Measurements from ENCODE around the gene MAN1C1.

The MAN1C1 gene

DNA sequence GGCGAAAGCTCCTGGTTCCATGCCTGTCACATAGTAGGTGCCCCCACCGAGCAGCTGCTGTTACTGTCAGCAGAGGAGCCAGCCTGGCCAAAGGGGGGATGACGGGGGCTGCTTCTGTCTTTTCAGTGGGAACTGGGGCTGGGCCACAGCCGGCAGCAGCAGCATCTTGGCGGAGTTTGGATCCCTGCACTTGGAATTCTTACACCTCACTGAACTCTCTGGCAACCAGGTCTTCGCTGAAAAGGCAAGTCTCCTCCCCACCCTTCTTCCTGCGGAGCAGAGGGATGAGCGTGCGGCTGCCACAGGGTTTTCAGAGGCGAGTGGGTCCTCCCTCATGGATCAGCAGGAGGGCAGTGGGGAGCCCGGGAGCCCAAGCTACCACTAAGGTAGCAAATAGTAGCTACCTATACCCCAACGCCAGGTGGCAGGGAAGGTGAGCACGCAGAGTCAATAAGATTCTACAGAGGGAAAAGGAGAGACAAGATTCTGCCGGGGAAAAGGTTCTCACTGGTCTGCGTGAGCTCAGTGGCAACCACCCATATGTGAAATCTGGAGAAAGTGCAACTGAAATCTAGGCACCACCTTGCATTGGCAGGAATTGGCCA, 142.0 kb downstream of the MAN1C1 start:
- Histone ChIP-seq H4K8ac (ENCODE audit: low read depth, low read length) (no peak overlapping the region), H3K36me3 (ENCODE audit: control insufficient read depth, insufficient read depth, low read length) (no peaks in the 10 kb centered on the region), H3K9ac (ENCODE audit: low read length) (no peak overlapping the region), H3K79me2 (ENCODE audit: control insufficient read depth, insufficient read depth, low read length) (no peaks in the 10 kb centered on the region), H3K4me2 (ENCODE audit: low read length) (no peak overlapping the region), H3K23ac (ENCODE audit: low read length) (no peak overlapping the region), H2AK5ac (ENCODE audit: low read length) (no peak overlapping the region), H2BK15ac (replicated peaks; ENCODE audit: low read depth) (no peak overlapping the region), H4K5ac (ENCODE audit: low read length) (no peak overlapping the region), H3K27ac (ENCODE audit: low read depth, low read length) (no peak overlapping the region), H3K27me3 (ENCODE audit: insufficient read depth, low read length, poor library complexity) (no peaks in the 10 kb centered on the region), H3K18ac (ENCODE audit: low read length) (no peak overlapping the region), H2BK120ac (ENCODE audit: low read depth, low read length) (no peak overlapping the region), H2BK5ac (ENCODE audit: low read length) (no peak overlapping the region), H3K4me3 (ENCODE audit: low read length) (no peak overlapping the region), H3K56ac (ENCODE audit: low read length) (no peak overlapping the region), H3K4me1 (ENCODE audit: control insufficient read depth, low read depth, low read length) (peaks cover 2% of the 10 kb centered on the region), H3K4ac (ENCODE audit: low read depth, low read length) (no peak overlapping the region), H3K79me1 (ENCODE audit: low read length) (no peaks in the 10 kb centered on the region)
- WGBS (ENCODE audit: extremely low coverage, insufficient coverage, low lambda C conversion rate): no CpG with 5 or more reads among the region's 15 CpGs
- no peak for DNase-seq

GRCh38 chr1:25760122-25760719, 143.6 kb downstream of the MAN1C1 start:
- Histone ChIP-seq H3K4me3 (ENCODE audit: low read length) (no peak overlapping the region), H3K36me3 (ENCODE audit: control insufficient read depth, insufficient read depth, low read length) (no peaks in the 10 kb centered on the region), H2AK5ac (ENCODE audit: low read length) (no peak overlapping the region), H3K27me3 (ENCODE audit: insufficient read depth, low read length, poor library complexity) (no peaks in the 10 kb centered on the region), H3K79me1 (ENCODE audit: low read length) (no peaks in the 10 kb centered on the region), H3K18ac (ENCODE audit: low read length) (no peak overlapping the region), H3K4me1 (ENCODE audit: control insufficient read depth, low read depth, low read length) (peaks cover 2% of the 10 kb centered on the region), H3K56ac (ENCODE audit: low read length) (no peak overlapping the region), H4K5ac (ENCODE audit: low read length) (no peak overlapping the region), H2BK5ac (ENCODE audit: low read length) (no peak overlapping the region), H4K8ac (ENCODE audit: low read depth, low read length) (no peak overlapping the region), H2BK120ac (ENCODE audit: low read depth, low read length) (no peak overlapping the region), H3K27ac (ENCODE audit: low read depth, low read length) (no peak overlapping the region), H3K23ac (ENCODE audit: low read length) (no peak overlapping the region), H3K9ac (ENCODE audit: low read length) (no peak overlapping the region), H3K79me2 (ENCODE audit: control insufficient read depth, insufficient read depth, low read length) (no peaks in the 10 kb centered on the region), H3K4ac (ENCODE audit: low read depth, low read length) (no peak overlapping the region), H2BK15ac (replicated peaks; ENCODE audit: low read depth) (no peak overlapping the region), H3K4me2 (ENCODE audit: low read length) (no peak overlapping the region)
- WGBS (ENCODE audit: extremely low coverage, insufficient coverage, low lambda C conversion rate): no CpG with 5 or more reads among the region's 11 CpGs
- DNase-seq: peak; percentile 18

GRCh38 chr1:25760871-25761270, 144.3 kb downstream of the MAN1C1 start:
- Histone ChIP-seq H2BK120ac (ENCODE audit: low read depth, low read length) (no peak overlapping the region), H2AK5ac (ENCODE audit: low read length) (no peak overlapping the region), H2BK5ac (ENCODE audit: low read length) (no peak overlapping the region), H4K5ac (ENCODE audit: low read length) (no peak overlapping the region), H3K18ac (ENCODE audit: low read length) (no peak overlapping the region), H3K27ac (ENCODE audit: low read depth, low read length) (no peak overlapping the region), H3K79me2 (ENCODE audit: control insufficient read depth, insufficient read depth, low read length) (no peaks in the 10 kb centered on the region), H3K56ac (ENCODE audit: low read length) (no peak overlapping the region), H4K8ac (ENCODE audit: low read depth, low read length) (no peak overlapping the region), H2BK15ac (replicated peaks; ENCODE audit: low read depth) (no peak overlapping the region), H3K4me3 (ENCODE audit: low read length) (no peak overlapping the region), H3K23ac (ENCODE audit: low read length) (no peak overlapping the region), H3K9ac (ENCODE audit: low read length) (no peak overlapping the region), H3K79me1 (ENCODE audit: low read length) (no peaks in the 10 kb centered on the region), H3K27me3 (ENCODE audit: insufficient read depth, low read length, poor library complexity) (no peaks in the 10 kb centered on the region), H3K36me3 (ENCODE audit: control insufficient read depth, insufficient read depth, low read length) (no peaks in the 10 kb centered on the region), H3K4me2 (ENCODE audit: low read length) (no peak overlapping the region), H3K4ac (ENCODE audit: low read depth, low read length) (no peak overlapping the region), H3K4me1 (ENCODE audit: control insufficient read depth, low read depth, low read length) (peaks cover 2% of the 10 kb centered on the region)
- WGBS (ENCODE audit: extremely low coverage, insufficient coverage, low lambda C conversion rate): no CpG with 5 or more reads among the region's 5 CpGs
- DNase-seq: no peak

DNA sequence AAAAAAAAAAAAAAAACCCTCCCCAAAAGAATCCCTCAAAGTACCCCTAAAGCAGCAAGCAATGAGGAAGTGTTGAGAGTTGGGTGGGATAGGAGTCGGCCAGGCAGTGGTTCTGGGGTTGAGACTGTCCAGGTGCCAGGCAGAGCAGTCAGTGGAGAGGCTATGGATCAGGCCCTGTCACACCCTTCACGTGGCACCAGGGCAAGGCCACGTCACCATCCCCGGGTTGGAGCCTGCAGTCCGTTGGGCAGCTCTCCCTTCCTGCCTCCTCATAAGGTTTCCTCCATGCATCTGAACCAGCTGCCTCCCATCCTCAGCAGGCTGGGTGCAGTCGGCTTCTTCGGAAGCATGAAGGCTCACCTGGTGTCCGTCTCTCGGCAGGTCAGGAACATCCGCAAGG, 146.9 kb downstream of the MAN1C1 start:
- WGBS (ENCODE audit: extremely low coverage, insufficient coverage, low lambda C conversion rate): no CpG with 5 or more reads among the region's 10 CpGs
- no peaks in the 10 kb centered on the region for H3K79me2 ChIP-seq (ENCODE audit: control insufficient read depth, insufficient read depth, low read length)
- no peak overlapping the region for H2BK5ac ChIP-seq (ENCODE audit: low read length)
- no peak overlapping the region for H3K27ac ChIP-seq (ENCODE audit: low read depth, low read length)
- no peak overlapping the region for H3K4me3 ChIP-seq (ENCODE audit: low read length)
- no peak overlapping the region for H3K9ac ChIP-seq (ENCODE audit: low read length)
- no peak overlapping the region for H3K56ac ChIP-seq (ENCODE audit: low read length)
- no peak overlapping the region for H3K4me2 ChIP-seq (ENCODE audit: low read length)
- peaks cover 2% of the 10 kb centered on the region for H3K4me1 ChIP-seq (ENCODE audit: control insufficient read depth, low read depth, low read length)
- H4K8ac ChIP-seq (ENCODE audit: low read depth, low read length): no peak overlapping the region
- no peaks in the 10 kb centered on the region for H3K36me3 ChIP-seq (ENCODE audit: control insufficient read depth, insufficient read depth, low read length)
- no peak overlapping the region for H2BK120ac ChIP-seq (ENCODE audit: low read depth, low read length)
- no peak overlapping the region for H4K5ac ChIP-seq (ENCODE audit: low read length)
- H2BK15ac ChIP-seq (replicated peaks; ENCODE audit: low read depth): no peak overlapping the region
- DNase-seq: no peak
- no peak overlapping the region for H2AK5ac ChIP-seq (ENCODE audit: low read length)
- no peak overlapping the region for H3K4ac ChIP-seq (ENCODE audit: low read depth, low read length)
- no peaks in the 10 kb centered on the region for H3K27me3 ChIP-seq (ENCODE audit: insufficient read depth, low read length, poor library complexity)
- no peaks in the 10 kb centered on the region for H3K79me1 ChIP-seq (ENCODE audit: low read length)
- H3K18ac ChIP-seq (ENCODE audit: low read length): no peak overlapping the region
- H3K23ac ChIP-seq (ENCODE audit: low read length): no peak overlapping the region

- Histone ChIP-seq H3K4me2 (ENCODE audit: low read length) (no peak overlapping the region), H3K27me3 (ENCODE audit: insufficient read depth, low read length, poor library complexity) (no peaks in the 10 kb centered on the region), H3K79me1 (ENCODE audit: low read length) (no peaks in the 10 kb centered on the region), H2BK15ac (replicated peaks; ENCODE audit: low read depth) (no peak overlapping the region), H3K4me3 (ENCODE audit: low read length) (no peak overlapping the region), H2BK5ac (ENCODE audit: low read length) (no peak overlapping the region), H3K4me1 (ENCODE audit: control insufficient read depth, low read depth, low read length) (peaks cover 2% of the 10 kb centered on the region), H2BK120ac (ENCODE audit: low read depth, low read length) (no peak overlapping the region), H3K18ac (ENCODE audit: low read length) (no peak overlapping the region), H4K8ac (ENCODE audit: low read depth, low read length) (no peak overlapping the region), H3K56ac (ENCODE audit: low read length) (no peak overlapping the region), H3K36me3 (ENCODE audit: control insufficient read depth, insufficient read depth, low read length) (no peaks in the 10 kb centered on the region), H3K27ac (ENCODE audit: low read depth, low read length) (no peak overlapping the region), H3K9ac (ENCODE audit: low read length) (no peak overlapping the region), H2AK5ac (ENCODE audit: low read length) (no peak overlapping the region), H4K5ac (ENCODE audit: low read length) (no peak overlapping the region), H3K4ac (ENCODE audit: low read depth, low read length) (no peak overlapping the region), H3K79me2 (ENCODE audit: control insufficient read depth, insufficient read depth, low read length) (no peaks in the 10 kb centered on the region), H3K23ac (ENCODE audit: low read length) (no peak overlapping the region)
- no peak for DNase-seq
- no CpG with 5 or more reads among the region's 8 CpGs for WGBS (ENCODE audit: extremely low coverage, insufficient coverage, low lambda C conversion rate)
Observed at GRCh38 chr1:25765136-25765922, 148.7 kb downstream of the MAN1C1 start.
